Measurements from ENCODE around the gene CITED1. TPM values are rescaled to one million over a fixed set of nuclear protein-coding genes. Genes with fewer than 3 reads are reported as not detected.
"Not testable (repeated sequence)": the region's sequence is repeated elsewhere in the genome, so short reads cannot be mapped to it uniquely, and the experiment has no call there.

CITED1 gene
- total RNA-seq, 2 experiments from 2014 or later: not detected

GRCh38 chrX:72319651-72320050 is 13.9 kb upstream of the CITED1 start:
- H3K9me3 Mint-ChIP-seq (ENCODE audit: insufficient read depth); POLR2A ChIA-PET; H3K36me3 Mint-ChIP-seq (ENCODE audit: low read depth); H3K27ac Mint-ChIP-seq; H3K27me3 Mint-ChIP-seq (ENCODE audit: low read depth); ATAC-seq; DNase-seq; CTCF ChIA-PET; H3K4me1 Mint-ChIP-seq (ENCODE audit: low read depth); H3K4me3 Mint-ChIP-seq: not testable (repeated sequence)

GRCh38 chrX:72317139-72317538 is 11.4 kb upstream of the CITED1 start:
- Mint-ChIP-seq H3K27me3 (ENCODE audit: low read depth) (no peaks in the 10 kb centered on the region), H3K27ac (no peak overlapping the region), H3K4me1 (ENCODE audit: low read depth) (no peaks in the 10 kb centered on the region), H3K36me3 (ENCODE audit: low read depth) (no peaks in the 10 kb centered on the region), H3K4me3 (no peak overlapping the region), H3K9me3 (ENCODE audit: insufficient read depth) (no peaks in the 10 kb centered on the region)
- no peak for DNase-seq
- ATAC-seq: no peak
- POLR2A ChIA-PET: interaction anchor here (1.0 kb wide), 1 partner anchor 40 kb away, joined by 4 read pairs; the partner anchor contains the start of gene RPS4X
- CTCF ChIA-PET: no interaction called here

- Mint-ChIP-seq H3K9me3 (ENCODE audit: insufficient read depth) (no peaks in the 10 kb centered on the region), H3K27me3 (ENCODE audit: low read depth) (no peaks in the 10 kb centered on the region), H3K36me3 (ENCODE audit: low read depth) (no peaks in the 10 kb centered on the region), H3K4me3 (no peak overlapping the region), H3K27ac (no peak overlapping the region), H3K4me1 (ENCODE audit: low read depth) (no peaks in the 10 kb centered on the region)
- ChIA-PET POLR2A (interaction anchor here (1.0 kb wide), 1 partner anchor 39 kb away, joined by 4 read pairs; the partner anchor contains the start of gene RPS4X), CTCF (no interaction called here)
- DNase-seq (no peak), ATAC-seq (no peak)
These were observed 10.8 kb upstream of the CITED1 start for GRCh38 chrX:72316408-72317110.

GRCh38 chrX:72314881-72315280 is 9.2 kb upstream of the CITED1 start:
- CTCF ChIA-PET: no interaction called here
- ATAC-seq: no peak
- no peak for DNase-seq
- no peaks in the 10 kb centered on the region for H3K36me3 Mint-ChIP-seq (ENCODE audit: low read depth)
- no peak overlapping the region for H3K27ac Mint-ChIP-seq
- POLR2A ChIA-PET: no interaction called here
- H3K4me3 Mint-ChIP-seq: no peak overlapping the region
- peaks cover 2% of the 10 kb centered on the region for H3K27me3 Mint-ChIP-seq (ENCODE audit: low read depth)
- H3K9me3 Mint-ChIP-seq (ENCODE audit: insufficient read depth): no peaks in the 10 kb centered on the region
- no peaks in the 10 kb centered on the region for H3K4me1 Mint-ChIP-seq (ENCODE audit: low read depth)

- DNase-seq (no peak), ATAC-seq (no peak)
- ChIA-PET CTCF (no interaction called here), POLR2A (no interaction called here)
- peaks cover 10% of the 10 kb centered on the region for H3K27me3 Mint-ChIP-seq (ENCODE audit: low read depth)
- no peaks in the 10 kb centered on the region for H3K4me1 Mint-ChIP-seq (ENCODE audit: low read depth)
- H3K4me3 Mint-ChIP-seq: no peak overlapping the region
- H3K9me3 Mint-ChIP-seq (ENCODE audit: insufficient read depth): no peaks in the 10 kb centered on the region
- H3K27ac Mint-ChIP-seq: no peak overlapping the region
- H3K36me3 Mint-ChIP-seq (ENCODE audit: low read depth): no peaks in the 10 kb centered on the region
These were observed 8.3 kb upstream of the CITED1 start for GRCh38 chrX:72313707-72314641.

- ATAC-seq: no peak
- peaks cover 25% of the 10 kb centered on the region for H3K27me3 Mint-ChIP-seq (ENCODE audit: low read depth)
- no peak for DNase-seq
- no peaks in the 10 kb centered on the region for H3K36me3 Mint-ChIP-seq (ENCODE audit: low read depth)
- no peak overlapping the region for H3K4me3 Mint-ChIP-seq
- H3K9me3 Mint-ChIP-seq (ENCODE audit: insufficient read depth): no peaks in the 10 kb centered on the region
- ChIA-PET POLR2A (no interaction called here), CTCF (no interaction called here)
- peaks cover 10% of the 10 kb centered on the region for H3K4me1 Mint-ChIP-seq (ENCODE audit: low read depth)
- H3K27ac Mint-ChIP-seq: no peak overlapping the region
These were observed 6.7 kb upstream of the CITED1 start for GRCh38 chrX:72312311-72312940.

GRCh38 chrX:72309297-72310071 is 3.8 kb upstream of the CITED1 start:
- Mint-ChIP-seq H3K27me3 (ENCODE audit: low read depth) (peaks cover 40% of the 10 kb centered on the region), H3K4me1 (ENCODE audit: low read depth) (peaks cover 26% of the 10 kb centered on the region), H3K9me3 (ENCODE audit: insufficient read depth) (no peaks in the 10 kb centered on the region), H3K27ac (no peak overlapping the region), H3K4me3 (no peak overlapping the region), H3K36me3 (ENCODE audit: low read depth) (no peaks in the 10 kb centered on the region)
- CTCF ChIA-PET: no interaction called here
- ATAC-seq (no peak), DNase-seq (no peak)
- POLR2A ChIA-PET: no interaction called here

- CTCF ChIA-PET: interaction anchor here (1.6 kb wide), 1 partner anchor 31 kb away, joined by 8 read pairs; the partner anchor contains the start of gene RPS4X
- DNase-seq (peak; percentile 22), ATAC-seq (no peak)
- Mint-ChIP-seq H3K4me1 (ENCODE audit: low read depth) (peaks cover 28% of the 10 kb centered on the region), H3K27me3 (ENCODE audit: low read depth) (peaks cover 45% of the 10 kb centered on the region), H3K27ac (no peak overlapping the region), H3K9me3 (ENCODE audit: insufficient read depth) (no peaks in the 10 kb centered on the region), H3K4me3 (no peak overlapping the region), H3K36me3 (ENCODE audit: low read depth) (no peaks in the 10 kb centered on the region)
- POLR2A ChIA-PET: no interaction called here
These were observed 3.0 kb upstream of the CITED1 start for GRCh38 chrX:72308566-72309296.

GRCh38 chrX:72308209-72308565 is 2.5 kb upstream of the CITED1 start:
- H3K9me3 Mint-ChIP-seq (ENCODE audit: insufficient read depth): no peaks in the 10 kb centered on the region
- ChIA-PET CTCF (interaction anchor here (1.6 kb wide), 1 partner anchor 31 kb away, joined by 8 read pairs; the partner anchor contains the start of gene RPS4X), POLR2A (no interaction called here)
- DNase-seq (no peak), ATAC-seq (no peak)
- H3K27ac Mint-ChIP-seq: no peak overlapping the region
- H3K36me3 Mint-ChIP-seq (ENCODE audit: low read depth): no peaks in the 10 kb centered on the region
- H3K27me3 Mint-ChIP-seq (ENCODE audit: low read depth): peaks cover 47% of the 10 kb centered on the region
- H3K4me3 Mint-ChIP-seq: no peak overlapping the region
- H3K4me1 Mint-ChIP-seq (ENCODE audit: low read depth): peaks cover 28% of the 10 kb centered on the region

GRCh38 chrX:72307646-72308051 is 1.9 kb upstream of the CITED1 start:
- Mint-ChIP-seq H3K36me3 (ENCODE audit: low read depth) (no peaks in the 10 kb centered on the region), H3K4me3 (peak overlapping the region; percentile 12), H3K9me3 (ENCODE audit: insufficient read depth) (no peaks in the 10 kb centered on the region), H3K27ac (no peak overlapping the region), H3K4me1 (ENCODE audit: low read depth) (peaks cover 28% of the 10 kb centered on the region), H3K27me3 (ENCODE audit: low read depth) (peaks cover 53% of the 10 kb centered on the region)
- POLR2A ChIA-PET: interaction anchor here (1.5 kb wide), 1 partner anchor 31 kb away, joined by 5 read pairs; the partner anchor contains the start of gene RPS4X
- ATAC-seq (no peak), DNase-seq (no peak)
- CTCF ChIA-PET: interaction anchor here (1.6 kb wide), 1 partner anchor 30 kb away, joined by 8 read pairs; the partner anchor contains the start of gene RPS4X
